H1 (cell line): ENCODE measurements around the gene CAMKK2. TPM values are rescaled to one million over a fixed set of nuclear protein-coding genes. Genes with fewer than 3 reads are reported as not detected.
A peak's percentile ranks its signal among the peaks of the same experiment; 100 is the strongest.

Experiments used
- CTCF ChIA-PET: fragments of 300-600 bp; sonication (Branson Sonifier 250); formaldehyde crosslinking; loops from one replicate; lab custom pipeline; 2021; ENCODE audit not compliant: partially characterized antibody; lab: Charles Lee
- POLR2A ChIA-PET: fragments of 300-600 bp; sonication (Branson Sonifier 250); formaldehyde crosslinking; loops from one replicate; lab custom pipeline; 2021; ENCODE audit warnings: inconsistent platforms; ENCODE audit not compliant: partially characterized antibody; lab: Charles Lee
- DNase-seq, 2 experiments: peaks; one replicate each; pipeline versions ENCODE4 v3.0.0 to v3.0.0-alpha.2; 2010 to 2022; ENCODE audit warnings: low spot score in 2 of 2, low read depth in 1 of 2, mixed read lengths in 1 of 2
- FAIRE-seq: peaks from 2 replicates; lab custom pipeline; 2011; peaks lifted over from hg19 to GRCh38; lab: Jason Lieb, UNC
- H2AFZ ChIP-seq: 2 replicates; pipeline ENCODE4 v1.8.1; 2012; ENCODE audit warnings: low read length, inconsistent platforms
- H2AK5ac ChIP-seq: 2 replicates; pipeline ENCODE4 v1.6.1; 2013; ENCODE audit warnings: low read depth, low read length
- H2BK120ac ChIP-seq: replicated peaks from 2 replicates; pipeline ENCODE3; 2013; ENCODE audit warnings: low read depth, low read length, inconsistent platforms
- H2BK12ac ChIP-seq: 2 replicates; pipeline ENCODE4 v1.6.1; 2013; ENCODE audit warnings: low read depth, low read length
- H2BK15ac ChIP-seq: 2 replicates; pipeline ENCODE4 v1.6.1; 2013; ENCODE audit warnings: low read length
- H2BK20ac ChIP-seq: 2 replicates; pipeline ENCODE4 v1.6.1; 2013; ENCODE audit warnings: low read length
- H2BK5ac ChIP-seq: 2 replicates; pipeline ENCODE4 v1.6.1; 2013; ENCODE audit warnings: low read depth, low read length
- H3K14ac ChIP-seq: 2 replicates; pipeline ENCODE4 v1.6.1; 2013; ENCODE audit warnings: inconsistent platforms; ENCODE audit not compliant: insufficient read length
- H3K18ac ChIP-seq: 2 replicates; pipeline ENCODE4 v1.6.1; 2013; ENCODE audit warnings: low read length; ENCODE audit errors: extremely low read depth
- H3K23ac ChIP-seq: 2 replicates; pipeline ENCODE4 v1.6.1; 2013; ENCODE audit warnings: inconsistent platforms; ENCODE audit not compliant: insufficient read length
- H3K23me2 ChIP-seq: 2 replicates; pipeline ENCODE4 v1.6.1; 2013; ENCODE audit warnings: low read depth, low read length
- H3K27ac ChIP-seq: 2 replicates; pipeline ENCODE4 v1.6.1; 2011; ENCODE audit warnings: low read depth, low read length, inconsistent platforms
- H3K27me3 ChIP-seq, 4 experiments: replicated peaks in 1 of 4; 1 replicate in 1 of 4; 2 replicates in 3 of 4; pipeline versions ENCODE4 v1.6.1 to v1.8.1; 2011 to 2013; ENCODE audit warnings: low read length in 3 of 4, mild to moderate bottlenecking in 3 of 4, inconsistent platforms in 2 of 4, mixed read lengths in 2 of 4, moderate library complexity in 1 of 4; ENCODE audit not compliant: control insufficient read depth in 3 of 4, insufficient read depth in 3 of 4; ENCODE audit errors: extremely low read depth in 1 of 4
- H3K36me3 ChIP-seq, 4 experiments: 2 replicates each; pipeline versions ENCODE4 v1.6.1 to v1.8.1; 2011 to 2013; ENCODE audit warnings: mild to moderate bottlenecking in 4 of 4, low read length in 3 of 4, moderate library complexity in 2 of 4, control low read depth in 1 of 4, inconsistent platforms in 1 of 4; ENCODE audit not compliant: insufficient read depth in 4 of 4, control insufficient read depth in 2 of 4
- H3K4ac ChIP-seq: replicated peaks from 2 replicates; pipeline ENCODE3; 2013; ENCODE audit warnings: low read length, low read depth, mixed read lengths, inconsistent platforms; ENCODE audit not compliant: insufficient read length
- H3K4me1 ChIP-seq, 4 experiments: replicated peaks in 1 of 4; 1 replicate in 1 of 4; 2 replicates in 3 of 4; pipeline versions ENCODE4 v1.6.1 to v1.8.1; 2011 to 2013; ENCODE audit warnings: low read length in 3 of 4, inconsistent platforms in 2 of 4, mixed read lengths in 1 of 4; ENCODE audit not compliant: insufficient read depth in 4 of 4, control insufficient read depth in 3 of 4
- H3K4me2 ChIP-seq, 2 experiments: 2 replicates each; pipeline versions ENCODE4 v1.6.1 to v1.8.1; 2011 to 2013; ENCODE audit warnings: low read depth in 2 of 2, low read length in 2 of 2, control low read depth in 1 of 2, inconsistent platforms in 1 of 2, mild to moderate bottlenecking in 1 of 2; ENCODE audit not compliant: insufficient read depth in 1 of 2
- H3K4me3 ChIP-seq, 4 experiments: fragments of 200-600, 300-600 bp in 1 of 4; sonication (generic), shearing (Covaris generic), sonication (Bioruptor Twin) in 1 of 4; 2 replicates each; pipeline versions ENCODE4 v1.5.1 to v1.8.1; 2011 to 2016; ENCODE audit warnings: low read length in 4 of 4, low read depth in 3 of 4, control low read depth in 2 of 4, inconsistent platforms in 2 of 4, mild to moderate bottlenecking in 2 of 4, mixed read lengths in 1 of 4, moderate library complexity in 1 of 4; ENCODE audit not compliant: insufficient read depth in 2 of 4; ENCODE audit errors: extremely low read depth in 1 of 4
- H3K56ac ChIP-seq: replicated peaks from 2 replicates; pipeline ENCODE3; 2013; ENCODE audit warnings: low read depth, mild to moderate bottlenecking, mixed read lengths, low read length, inconsistent platforms; ENCODE audit not compliant: insufficient read length
- H3K79me1 ChIP-seq: 2 replicates; pipeline ENCODE4 v1.6.1; 2013; ENCODE audit warnings: low read depth, low read length, control low read depth
- H3K79me2 ChIP-seq, 2 experiments: 2 replicates each; pipeline versions ENCODE4 v1.6.1 to v1.8.1; 2012 to 2013; ENCODE audit warnings: low read length in 2 of 2, mild to moderate bottlenecking in 2 of 2, inconsistent platforms in 1 of 2; ENCODE audit not compliant: insufficient read depth in 2 of 2, control insufficient read depth in 1 of 2
- H3K9ac ChIP-seq, 4 experiments: replicated peaks in 1 of 4; 1 replicate in 1 of 4; 2 replicates in 3 of 4; pipeline versions ENCODE4 v1.6.1 to v1.8.1; 2011 to 2013; ENCODE audit warnings: low read depth in 3 of 4, low read length in 3 of 4, control low read depth in 2 of 4, mild to moderate bottlenecking in 2 of 4, moderate library complexity in 2 of 4, inconsistent platforms in 1 of 4; ENCODE audit errors: extremely low read depth in 1 of 4
- H3K9me3 ChIP-seq, 2 experiments: 2 replicates each; pipeline versions ENCODE4 v1.6.1 to v1.8.1; 2012 to 2013; ENCODE audit warnings: mild to moderate bottlenecking in 2 of 2, moderate library complexity in 2 of 2, control low read depth in 1 of 2, inconsistent platforms in 1 of 2, low read depth in 1 of 2, low read length in 1 of 2, mixed read lengths in 1 of 2; ENCODE audit not compliant: insufficient read depth in 2 of 2
- H4K20me1 ChIP-seq, 2 experiments: replicated peaks in 1 of 2; 2 replicates each; pipeline versions ENCODE3 to v1.8.1; 2011 to 2013; ENCODE audit warnings: inconsistent platforms in 2 of 2, low read length in 2 of 2, mild to moderate bottlenecking in 1 of 2; ENCODE audit not compliant: insufficient read depth in 2 of 2, control insufficient read depth in 1 of 2
- H4K5ac ChIP-seq: 2 replicates; pipeline ENCODE4 v1.6.1; 2013; ENCODE audit warnings: low read length, low read depth, mixed read lengths, inconsistent platforms; ENCODE audit not compliant: insufficient read length
- H4K8ac ChIP-seq: 2 replicates; pipeline ENCODE4 v1.8.0; 2013; ENCODE audit warnings: mild to moderate bottlenecking, moderate library complexity, low read length, inconsistent platforms; ENCODE audit not compliant: insufficient read depth; ENCODE audit errors: extremely low read depth
- H4K91ac ChIP-seq: replicated peaks from 2 replicates; pipeline ENCODE3; 2013; ENCODE audit warnings: low read length, mixed read lengths, inconsistent platforms; ENCODE audit not compliant: insufficient read length
- EGR1 ChIP-seq: IDR thresholded peaks from 2 replicates; pipeline ENCODE4 v1.6.1; 2011; ENCODE audit warnings: low read depth, low read length, borderline replicate concordance
- KDM1A ChIP-seq: fragments of 200-600, 300-600 bp; sonication (generic); IDR thresholded peaks from 2 replicates; pipeline ENCODE4 v1.7.1; 2016; ENCODE audit warnings: mild to moderate bottlenecking, low read length, borderline replicate concordance
- WGBS, 2 experiments: shearing (Covaris generic) in 1 of 2; methylation state at CpG; one replicate each; pipeline versions ENCODE4 v1.1.6 to v1.1.7; 2013 to 2015; ENCODE audit warnings: low lambda C conversion rate in 2 of 2, mixed read lengths in 2 of 2, inconsistent platforms in 1 of 2, low coverage in 1 of 2, missing lambda C conversion rate in 1 of 2; ENCODE audit not compliant: insufficient replicate concordance in 2 of 2, insufficient coverage in 1 of 2, insufficient read length in 1 of 2; ENCODE audit errors: extremely low coverage in 1 of 2, missing lambda C conversion rate in 1 of 2; 5-methylcytosine and 5-hydroxymethylcytosine counted together
- polyA plus RNA-seq, 7 experiments: library from polyadenylated mRNA; depleted of rRNA in 3 of 7; stranded (reverse) in 5 of 7; unstranded in 2 of 7; fragments of >200 nt in 5 of 7; fragments of 200-250 nt in 2 of 7; gene quantifications; 1 replicate in 5 of 7; 2 replicates in 1 of 7; 4 replicates in 1 of 7; pipeline versions ENCODE4 v1.2.1 to v1.2.3, GENCODE V29; 2011 to 2013; ENCODE audit warnings: missing spikeins in 2 of 7, mixed read lengths in 2 of 7
- total RNA-seq: library from RNA; stranded (reverse); fragmentation: NEBNext Ultra II Directional; extraction: Animal tissue kit (Norgen Biotek cat#: 25700); gene quantifications from 2 replicates; pipeline ENCODE4 v1.2.1, GENCODE V29; 2021

CAMKK2 gene
- total and polyA plus RNA-seq, 2 of the 8 experiments (the other 6 are each of a cell fraction or from before 2014, with no cell fraction given), result 29.6 to 30.6 TPM

DNA sequence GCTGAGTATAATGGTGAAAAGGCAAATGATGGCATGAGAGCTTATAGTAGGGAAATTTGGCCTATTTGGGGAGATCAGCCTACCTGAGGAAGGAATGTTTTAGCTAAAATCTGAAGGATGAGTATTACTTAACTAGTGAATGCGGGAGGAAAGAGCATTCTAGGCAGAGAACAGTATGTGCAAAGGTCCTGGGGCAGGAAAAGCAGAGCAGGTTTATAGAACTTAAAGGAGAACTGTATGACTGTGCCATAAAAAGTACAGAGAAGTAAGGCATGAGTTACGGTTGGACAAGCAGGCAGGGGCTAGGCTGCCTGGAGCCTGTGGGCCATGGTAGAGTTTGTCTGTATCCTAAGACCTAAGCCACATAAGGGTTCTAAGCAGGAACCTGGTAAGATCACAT lies 108.3 kb downstream of the CAMKK2 start:
- Histone ChIP-seq H3K79me2 (no peaks in the 10 kb centered on the region), H2BK120ac (no peak overlapping the region), H3K9me3 (no peaks in the 10 kb centered on the region), H3K4me2 (no peak overlapping the region), H4K8ac (no peak overlapping the region), H3K4ac (no peak overlapping the region), H3K27ac (no peak overlapping the region), H3K23ac (no peak overlapping the region), H3K9ac (no peak overlapping the region), H3K36me3 (no peaks in the 10 kb centered on the region), H3K4me3 (no peak overlapping the region), H4K91ac (no peak overlapping the region), H2BK15ac (no peak overlapping the region), H4K20me1 (no peaks in the 10 kb centered on the region), H2BK12ac (no peak overlapping the region), H3K18ac (no peak overlapping the region), H3K56ac (no peak overlapping the region), H3K4me1 (no peaks in the 10 kb centered on the region), H3K14ac (no peak overlapping the region), H3K27me3 (no peaks in the 10 kb centered on the region), H3K23me2 (no peaks in the 10 kb centered on the region), H3K79me1 (no peaks in the 10 kb centered on the region), H2AK5ac (no peak overlapping the region), H2BK5ac (no peak overlapping the region), H2AFZ (no peak overlapping the region), H4K5ac (no peak overlapping the region), H2BK20ac (no peak overlapping the region)
- TF ChIP-seq EGR1 (no peak), KDM1A (peak; percentile 36; the same call in 1 of the 2 replicates)
- WGBS, 2 experiments, result 94% methylated on average over 2 of the region's 2 CpGs; no CpG with 5 or more reads in 1 of the 2 experiments
- DNase-seq (no peak), FAIRE-seq (no peak)
- POLR2A ChIA-PET, result interaction anchor here (0.6 kb wide), 1 partner anchor 530 kb away, joined by 3 read pairs; no protein-coding TSS in a partner anchor
- CTCF ChIA-PET, result interaction anchor here (0.7 kb wide), 1 partner anchor 1688 kb away, joined by 3 read pairs; no protein-coding TSS in a partner anchor

Other genes starting within 250 kb of the CAMKK2 start
- gene P2RX7, start 163.8 kb downstream of the CAMKK2 start, total RNA-seq, result 0.42 and 0.56 TPM in 2 replicates
- gene P2RX7, start 163.8 kb downstream of the CAMKK2 start, polyA plus RNA-seq (2011; rRNA removed), result 0.16 and 0.38 TPM in 2 replicates
- 7.1 and 9.5 TPM in 2 replicates for gene P2RX4, start 86.6 kb downstream of the CAMKK2 start, total RNA-seq
- 12.2 and 21.4 TPM in 2 replicates for gene P2RX4, start 86.6 kb downstream of the CAMKK2 start, polyA plus RNA-seq (2011; rRNA removed)
- 97.6 and 103 TPM in 2 replicates for gene ANAPC5, start 55.7 kb upstream of the CAMKK2 start, total RNA-seq
- 94.5 and 127 TPM in 2 replicates for gene ANAPC5, start 55.7 kb upstream of the CAMKK2 start, polyA plus RNA-seq (2011; rRNA removed)
- gene RNF34, start 103.4 kb upstream of the CAMKK2 start, total RNA-seq, result 56.2 and 57.6 TPM in 2 replicates
- 37.9 and 38.4 TPM in 2 replicates for gene RNF34, start 103.4 kb upstream of the CAMKK2 start, polyA plus RNA-seq (2011; rRNA removed)